ENCODE data around the gene MAPK4. TPM values are rescaled to one million over a fixed set of nuclear protein-coding genes. Genes with fewer than 3 reads are reported as not detected.

The MAPK4 gene
- total and polyA plus RNA-seq, 10 of the 15 experiments (the other 5 are each of a cell fraction or from before 2014, with no cell fraction given): 0.03 to 0.11 (median 0.06) TPM; not detected in 4

- CTCF ChIA-PET: no interaction called here
These were observed 89.9 kb downstream of the MAPK4 start for GRCh38 chr18:50649821-50650220.

GRCh38 chr18:50651334-50651733, 91.4 kb downstream of the MAPK4 start:
- FAIRE-seq (no peak), ATAC-seq (no peak), DNase-seq (ENCODE audit: low read depth, low spot score) (no peak)
- RAD21 ChIA-PET (ENCODE audit: unreplicated experiment): no interaction called here
- Histone ChIP-seq H3K9me3 (replicated peaks; ENCODE audit: control insufficient read depth, insufficient read depth, low read length) (no peaks in the 10 kb centered on the region), H3K27me3 (replicated peaks in 1 of 2; ENCODE audit: control insufficient read depth in 2 of 2, insufficient read depth in 2 of 2, low read length in 1 of 2) (peaks cover 0 to 6% of the 10 kb centered on the region in 2 experiments; a peak in 2 of 4 replicates), H3K4me1 (ENCODE audit: control insufficient read depth, insufficient read depth, low read length) (no peaks in the 10 kb centered on the region), H3K36me3 (ENCODE audit: control insufficient read depth in 2 of 2, insufficient read depth in 2 of 2, low read length in 1 of 2) (no peaks in the 10 kb centered on the region), H3K79me2 (ENCODE audit: control insufficient read depth, insufficient read depth, low read length) (no peaks in the 10 kb centered on the region), H3K4me2 (ENCODE audit: control insufficient read depth, insufficient read depth) (no peak overlapping the region), H3K27ac (ENCODE audit: control insufficient read depth, insufficient read depth) (no peak overlapping the region), H3K9ac (ENCODE audit: control insufficient read depth, insufficient read depth, low read length) (no peak overlapping the region), H4K20me1 (ENCODE audit: control insufficient read depth, insufficient read depth) (no peaks in the 10 kb centered on the region), H3K4me3 (no peak overlapping the region), H2AFZ (ENCODE audit: control insufficient read depth, low read depth, low read length) (no peak overlapping the region)
- WGBS (ENCODE audit: insufficient coverage, insufficient replicate concordance, low lambda C conversion rate, missing lambda C conversion rate): 38% methylated on average over 7 of the region's 7 CpGs
- SMC1A ChIA-PET (ENCODE audit: uncharacterized antibody, unreplicated experiment): no interaction called here
- no TSS peak for BruUV-seq (replicated peaks)
- CTCF ChIA-PET: no interaction called here
- intact Hi-C loops (cut with micrococcal nuclease; ENCODE audit: unreplicated experiment) (no loop called here), in situ Hi-C loops (cut with MboI) (no loop called here)
- POLR2A ChIA-PET: no interaction called here
- TF ChIP-seq NFXL1 (IDR thresholded peaks at IDR 0.05; ENCODE audit: borderline replicate concordance) (no peak), KAT2A (conservative IDR thresholded peaks at IDR 0.05; ENCODE audit: control insufficient read depth, low read depth, low read length) (no peak), IRF4 (IDR thresholded peaks at IDR 0.05; ENCODE audit: low read depth, low read length) (no peak), EP300 (IDR thresholded peaks at IDR 0.05; ENCODE audit: borderline replicate concordance in 1 of 2, control insufficient read depth in 1 of 2, low read depth in 2 of 2, low read length in 2 of 2) (no peak), MEF2B (IDR thresholded peaks at IDR 0.05; ENCODE audit: partially characterized antibody, poor library complexity, severe bottlenecking) (no peak), SMC3 (IDR thresholded peaks at IDR 0.05; ENCODE audit: borderline replicate concordance, low read length) (no peak), RELA (IDR thresholded peaks at IDR 0.05; ENCODE audit: borderline replicate concordance, partially characterized antibody) (no peak), YBX1 (IDR thresholded peaks at IDR 0.05) (no peak), SREBF1 (IDR thresholded peaks at IDR 0.05; ENCODE audit: low read length) (no peak), ZSCAN29 (IDR thresholded peaks at IDR 0.05) (no peak), NRF1 (conservative IDR thresholded peaks at IDR 0.05; ENCODE audit: low read depth, low read length) (no peak), ETV6 (conservative IDR thresholded peaks at IDR 0.05 in 1 of 2, IDR thresholded peaks at IDR 0.05 in 1 of 2; ENCODE audit: borderline replicate concordance in 1 of 2, low read depth in 1 of 2) (no peak), TCF12 (IDR thresholded peaks at IDR 0.05; ENCODE audit: low read depth, low read length) (no peak)

More at GRCh38 chr18:50649821-50650220, 89.9 kb downstream of the MAPK4 start:
- intact Hi-C loops (cut with micrococcal nuclease; ENCODE audit: unreplicated experiment): no loop called here
- H3K4me1 ChIP-seq (ENCODE audit: control insufficient read depth, insufficient read depth, low read length): no peaks in the 10 kb centered on the region
- H3K4me2 ChIP-seq (ENCODE audit: control insufficient read depth, insufficient read depth): no peak overlapping the region
- FAIRE-seq: no peak
- no peaks in the 10 kb centered on the region for H3K79me2 ChIP-seq (ENCODE audit: control insufficient read depth, insufficient read depth, low read length)
- H3K36me3 ChIP-seq (ENCODE audit: control insufficient read depth in 2 of 2, insufficient read depth in 2 of 2, low read length in 1 of 2): no peaks in the 10 kb centered on the region
- ChIA-PET SMC1A (ENCODE audit: uncharacterized antibody, unreplicated experiment) (no interaction called here), POLR2A (no interaction called here), RAD21 (ENCODE audit: unreplicated experiment) (no interaction called here)
- no peak for TF ChIP-seq HCFC1 (IDR thresholded peaks at IDR 0.05; ENCODE audit: low read length)
- no peak for TF ChIP-seq MEF2B (IDR thresholded peaks at IDR 0.05; ENCODE audit: partially characterized antibody, poor library complexity, severe bottlenecking)
- BruUV-seq (replicated peaks): no TSS peak
- no peak overlapping the region for H2AFZ ChIP-seq (ENCODE audit: control insufficient read depth, low read depth, low read length)
- H3K4me3 ChIP-seq: no peak overlapping the region
- H3K27me3 ChIP-seq (replicated peaks in 1 of 2; ENCODE audit: control insufficient read depth in 2 of 2, insufficient read depth in 2 of 2, low read length in 1 of 2): peaks cover 0 to 6% of the 10 kb centered on the region in 2 experiments; a peak in 1 of 4 replicates
- H3K9ac ChIP-seq (ENCODE audit: control insufficient read depth, insufficient read depth, low read length): no peak overlapping the region
- no peak overlapping the region for H3K27ac ChIP-seq (ENCODE audit: control insufficient read depth, insufficient read depth)
- no peaks in the 10 kb centered on the region for H3K9me3 ChIP-seq (replicated peaks; ENCODE audit: control insufficient read depth, insufficient read depth, low read length)
- in situ Hi-C loops (cut with MboI): no loop called here
- no peak for DNase-seq (ENCODE audit: low read depth, low spot score)
- H4K20me1 ChIP-seq (ENCODE audit: control insufficient read depth, insufficient read depth): no peaks in the 10 kb centered on the region
- 30% methylated on average over 4 of the region's 4 CpGs for WGBS (ENCODE audit: insufficient coverage, insufficient replicate concordance, low lambda C conversion rate, missing lambda C conversion rate)
- no peak for ATAC-seq

Measured in GM12878 (cell line).